MV-4-11 (cell line): ENCODE data around the gene GBX2.

Experiments used
- DNase-seq: peaks from one replicate; lab custom pipeline; 2025; lab: John Stamatoyannopoulos, UW

The GBX2 gene

DNA sequence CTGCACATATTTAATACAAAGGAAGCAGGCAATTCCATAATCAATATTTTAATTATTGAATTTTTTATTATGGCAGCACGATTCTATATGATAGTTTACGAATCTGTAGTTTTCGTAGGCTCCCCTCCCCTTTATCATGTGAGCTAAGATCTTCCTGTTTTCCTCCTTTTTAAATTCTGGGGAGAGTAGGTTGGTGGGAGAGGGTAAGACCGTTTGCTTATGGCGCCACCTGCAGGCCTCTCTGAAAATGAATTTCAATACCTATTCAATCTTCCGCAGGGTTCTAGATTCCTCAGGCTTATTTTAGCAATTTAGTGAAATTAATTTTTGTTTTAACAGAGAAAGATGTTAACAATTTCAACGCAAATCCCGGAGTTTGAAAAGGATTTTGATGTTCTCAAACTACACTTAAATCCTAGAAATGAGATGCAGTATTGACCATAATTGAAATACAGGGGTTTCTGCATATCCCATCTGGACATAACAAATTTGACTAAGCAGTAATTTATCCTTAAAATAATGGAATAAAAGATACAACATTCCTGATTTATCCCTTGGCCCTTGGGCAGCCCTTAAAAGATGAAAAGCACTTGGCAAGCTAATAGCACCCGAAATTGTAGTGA is 12.8 kb upstream of the GBX2 start:
- peak; percentile 29 for DNase-seq

DNA sequence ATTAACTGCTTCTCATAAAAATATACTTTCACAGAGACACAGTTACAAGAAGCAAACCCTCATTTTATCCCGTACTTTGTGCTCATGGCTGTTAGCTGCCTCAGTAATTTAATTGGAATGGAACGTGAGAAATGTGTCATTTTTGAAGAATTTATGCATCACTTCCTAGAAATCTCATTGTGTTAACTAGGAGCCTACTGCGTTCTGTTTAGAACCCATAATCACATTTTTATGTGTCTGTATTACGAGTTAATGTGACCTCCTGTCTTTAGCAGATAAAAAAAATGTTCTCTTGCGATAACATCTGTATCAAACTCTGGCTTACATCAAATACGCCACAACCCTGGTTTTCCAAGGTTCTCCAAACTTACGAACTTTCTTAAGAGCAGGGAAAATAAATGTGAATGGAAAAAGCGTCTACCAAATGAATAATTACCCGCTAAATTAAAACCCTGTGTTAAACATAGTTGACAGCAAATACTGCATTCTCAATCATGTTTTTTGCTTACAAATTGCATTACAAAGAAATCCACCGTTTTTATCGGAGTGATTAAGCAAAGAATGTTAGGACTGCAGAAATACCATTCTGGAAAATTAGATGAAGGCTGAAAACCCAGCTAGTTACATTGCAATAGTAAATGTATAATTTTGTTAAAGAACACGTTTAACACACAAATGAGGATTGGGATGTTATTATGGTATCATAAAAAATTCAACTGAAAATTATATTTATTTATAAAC is 12.1 kb upstream of the GBX2 start:
- DNase-seq: no peak

DNA sequence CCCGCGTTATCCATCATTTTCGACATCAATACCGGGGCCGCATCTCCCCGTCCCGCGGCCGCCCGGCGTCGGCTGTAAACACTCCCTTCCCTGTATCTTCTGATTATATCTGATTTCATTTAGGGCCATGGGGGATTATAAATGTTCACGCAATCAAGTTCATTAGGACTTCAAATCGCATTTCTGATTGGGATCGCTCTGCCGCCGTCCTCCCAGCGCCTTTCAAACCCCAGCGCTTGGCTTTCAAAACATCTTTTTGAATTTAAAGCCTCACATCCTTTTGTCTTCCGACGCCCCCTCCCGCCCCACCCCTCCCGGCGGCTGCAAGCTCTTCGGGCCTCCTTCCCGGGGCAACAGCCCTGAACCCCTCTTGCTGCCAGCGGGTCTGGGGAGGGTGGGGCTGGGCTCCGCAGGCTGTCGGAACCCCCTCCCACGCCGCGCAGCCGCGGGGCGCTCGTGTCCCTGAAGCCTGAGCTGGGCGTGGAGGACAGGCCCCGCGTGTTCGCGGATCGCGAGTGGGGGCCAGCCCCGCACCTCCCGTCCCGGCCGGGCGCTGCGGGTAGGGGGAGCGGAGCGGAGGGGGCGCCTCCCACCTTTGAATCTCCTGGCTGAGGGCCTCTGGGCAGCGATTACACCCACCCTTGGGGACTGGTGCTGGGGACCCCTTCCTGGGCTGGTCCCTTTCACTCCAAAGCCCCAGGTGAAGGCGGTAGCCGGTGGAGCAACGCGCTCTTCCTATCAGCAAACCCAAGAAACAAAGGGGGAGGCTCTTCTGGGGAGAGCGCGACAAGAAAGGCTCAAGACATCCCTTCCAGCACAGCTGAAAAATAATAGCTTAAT is 11.3 kb upstream of the GBX2 start:
- DNase-seq: no peak

DNA sequence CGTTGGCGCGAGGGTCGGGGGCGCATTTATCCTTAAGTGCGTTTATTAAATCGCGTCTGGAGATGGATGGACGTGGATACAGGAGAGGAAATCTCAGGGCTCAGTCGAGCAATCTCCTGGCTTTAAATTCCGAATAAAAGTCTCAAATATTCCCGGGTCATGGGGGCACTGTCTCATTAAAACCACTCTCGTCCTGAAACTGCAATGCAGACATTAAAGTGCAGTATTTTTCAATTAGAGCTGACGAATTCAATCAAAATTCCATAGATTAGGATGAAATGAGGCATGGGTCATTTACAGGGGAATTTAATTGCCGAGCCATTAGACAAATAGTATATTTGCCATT is 10.7 kb upstream of the GBX2 start:
- no peak for DNase-seq

DNA sequence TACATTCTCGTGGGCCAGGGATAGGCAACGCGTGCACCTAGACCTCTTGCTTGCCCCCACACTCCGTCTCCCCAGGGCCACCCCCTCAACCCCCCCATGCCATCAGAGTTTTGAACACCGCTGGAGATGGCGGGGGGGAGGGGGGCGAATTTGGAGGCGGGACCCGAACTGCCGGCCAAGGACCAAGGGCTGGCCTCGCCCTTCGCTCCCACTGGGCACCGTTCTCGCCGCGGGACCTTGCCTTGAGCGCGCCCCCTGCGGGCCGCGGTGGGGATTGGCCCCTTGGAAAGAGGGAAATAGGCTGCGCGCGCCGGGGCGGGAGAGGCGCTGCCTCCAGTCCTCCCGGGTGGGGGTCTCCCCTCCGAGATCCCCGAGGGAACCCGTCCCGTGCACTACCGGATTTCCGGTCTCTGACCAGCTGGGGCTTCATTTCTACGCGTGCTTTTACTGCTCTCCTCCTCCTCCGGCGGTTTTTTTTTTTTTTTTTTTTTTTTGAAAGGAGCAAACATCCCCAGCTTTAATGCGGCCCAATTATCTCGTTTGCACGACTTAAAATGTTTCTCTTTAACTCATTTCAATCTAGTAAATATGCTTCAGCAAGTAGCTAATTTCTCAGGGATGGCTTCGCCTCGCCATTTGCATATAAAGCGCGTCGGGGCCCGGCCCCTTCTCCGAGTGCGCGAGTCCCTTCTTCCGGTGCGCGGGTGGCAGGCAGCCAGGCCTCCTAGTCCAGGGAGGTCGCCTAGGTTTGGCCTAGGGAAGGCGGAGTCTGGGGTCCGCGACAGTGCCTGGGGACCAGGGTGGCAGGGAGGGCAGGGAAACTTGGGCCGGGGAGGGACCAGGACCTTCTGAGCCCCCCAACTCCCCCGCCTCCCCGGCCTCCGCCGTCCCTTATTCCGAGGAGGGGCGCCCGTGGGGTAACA is 10.0 kb upstream of the GBX2 start:
- no peak for DNase-seq

DNA sequence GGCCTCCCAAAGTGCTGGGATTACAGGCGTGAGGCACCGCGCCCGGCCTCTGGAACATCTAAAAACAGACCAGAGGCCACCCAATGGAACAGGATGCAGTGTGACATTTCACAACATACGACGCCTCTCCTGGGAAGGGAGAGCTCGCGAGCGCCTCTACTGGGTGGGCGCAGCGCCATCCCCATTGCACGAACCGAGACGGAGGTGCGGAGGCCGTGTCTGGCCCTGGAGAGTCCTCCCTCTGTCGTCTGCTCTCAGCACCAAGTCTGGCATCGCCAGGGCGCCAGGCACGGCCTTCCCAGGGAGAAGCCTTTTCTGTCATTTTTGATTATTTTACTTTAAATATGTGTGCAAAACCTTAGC is 9.4 kb upstream of the GBX2 start:
- no peak for DNase-seq

DNA sequence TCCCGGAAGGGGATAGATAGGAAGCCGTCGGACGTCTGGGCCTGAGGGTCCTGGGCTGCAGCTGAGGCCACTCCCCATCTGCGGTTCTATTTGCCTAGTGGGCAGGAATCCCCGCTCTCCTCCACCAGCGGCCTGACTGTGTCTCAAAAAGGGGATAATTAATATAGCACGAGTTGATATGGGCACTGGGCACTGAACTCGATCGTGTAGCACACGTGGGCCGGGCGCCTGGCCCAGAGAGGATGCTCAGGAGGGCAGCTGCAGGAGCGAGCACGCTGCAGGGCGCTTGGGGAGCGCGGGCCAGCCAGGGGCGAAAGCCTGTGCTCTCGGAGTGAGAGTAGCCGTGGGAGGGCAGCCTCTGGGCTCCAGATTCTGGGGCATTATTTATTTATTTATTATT is 8.8 kb upstream of the GBX2 start:
- no peak for DNase-seq

DNA sequence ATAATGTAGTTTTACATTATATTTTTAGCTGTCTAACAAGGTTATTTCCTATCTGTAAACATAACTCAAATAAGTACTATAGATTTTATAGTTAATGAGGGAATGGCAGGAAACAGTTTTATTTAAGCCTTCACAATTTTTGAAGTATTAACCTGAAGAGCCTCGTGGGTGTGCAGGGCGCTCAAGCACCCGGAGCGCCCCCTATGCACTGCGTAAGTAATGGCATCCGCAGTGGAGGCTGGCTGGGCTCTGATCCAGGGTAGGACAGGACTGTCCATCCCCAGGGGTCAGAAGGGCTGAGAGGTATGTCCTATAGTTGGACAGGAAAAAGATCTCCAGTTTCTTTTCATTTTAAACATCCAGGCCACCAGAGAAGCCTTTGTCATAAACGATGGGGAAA is 8.2 kb upstream of the GBX2 start:
- no peak for DNase-seq

DNA sequence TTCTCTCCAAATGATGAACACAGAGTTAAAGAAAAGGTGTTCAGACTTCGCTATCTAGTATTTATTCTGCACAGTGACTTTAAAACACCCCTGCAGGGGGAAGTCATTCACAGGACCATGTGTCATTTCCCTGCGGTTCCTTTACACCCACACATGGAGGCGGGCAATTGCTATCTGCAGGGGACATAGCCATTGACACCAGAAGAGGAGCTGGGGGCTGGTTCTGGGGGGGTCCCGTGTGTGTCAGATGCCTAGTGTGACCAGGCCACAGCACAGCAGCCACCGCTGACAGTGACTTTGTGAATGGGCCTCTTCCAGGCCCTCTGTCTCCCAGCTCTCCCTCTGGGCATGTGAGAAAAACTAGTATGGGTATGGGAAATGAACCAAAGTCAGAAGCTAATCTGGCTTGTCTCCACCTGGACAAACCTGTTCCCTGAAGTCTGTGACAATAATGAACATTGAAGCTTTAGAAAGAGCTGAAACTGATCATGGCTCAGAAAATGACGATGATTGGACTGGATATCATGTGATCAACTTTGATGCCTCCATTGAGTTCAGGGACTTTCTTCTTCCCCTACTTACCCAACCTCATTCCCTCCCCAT is 7.5 kb upstream of the GBX2 start:
- DNase-seq: no peak

DNA sequence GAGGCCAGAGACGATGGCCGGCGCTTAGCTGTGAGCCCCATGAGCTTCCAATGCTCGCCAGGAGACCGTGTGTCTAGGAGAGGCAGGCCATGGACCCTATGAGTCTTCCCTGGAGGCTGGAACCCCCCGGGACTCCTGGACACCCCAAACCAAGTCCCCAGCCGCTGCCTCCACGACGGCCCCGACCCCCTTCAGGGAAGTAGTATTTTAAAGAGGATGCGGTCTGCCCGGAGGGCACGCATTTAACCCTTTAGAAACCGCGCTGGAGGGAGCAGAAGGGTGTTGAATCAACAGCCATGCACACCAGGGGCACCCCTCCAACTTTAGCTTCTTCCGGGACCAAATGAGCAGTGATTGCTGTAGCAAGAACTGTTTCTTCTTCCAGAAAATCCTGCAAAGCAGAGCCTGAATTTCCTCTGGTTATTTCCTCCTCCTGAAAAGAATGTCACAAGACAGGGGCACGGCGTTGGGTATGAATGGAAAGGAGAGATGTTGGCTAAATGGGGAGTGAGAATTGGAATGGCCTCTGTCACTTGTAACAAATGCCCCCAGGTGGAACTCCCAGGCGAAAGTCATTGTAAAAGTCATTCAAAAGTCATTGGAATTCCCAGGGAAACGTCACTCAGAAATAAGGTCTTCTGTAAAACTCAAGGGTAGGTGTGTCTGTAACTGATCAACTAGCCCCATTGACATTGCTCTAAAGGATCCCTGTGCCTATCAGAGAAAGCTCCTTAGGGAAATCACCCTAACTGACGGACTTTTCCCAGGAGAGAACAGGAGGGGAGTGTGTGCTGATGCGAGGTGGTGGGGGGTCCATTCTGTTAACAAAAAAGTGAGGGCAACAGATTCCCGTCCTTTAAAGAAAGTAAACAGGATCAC is 5.8 kb upstream of the GBX2 start:
- no peak for DNase-seq

DNA sequence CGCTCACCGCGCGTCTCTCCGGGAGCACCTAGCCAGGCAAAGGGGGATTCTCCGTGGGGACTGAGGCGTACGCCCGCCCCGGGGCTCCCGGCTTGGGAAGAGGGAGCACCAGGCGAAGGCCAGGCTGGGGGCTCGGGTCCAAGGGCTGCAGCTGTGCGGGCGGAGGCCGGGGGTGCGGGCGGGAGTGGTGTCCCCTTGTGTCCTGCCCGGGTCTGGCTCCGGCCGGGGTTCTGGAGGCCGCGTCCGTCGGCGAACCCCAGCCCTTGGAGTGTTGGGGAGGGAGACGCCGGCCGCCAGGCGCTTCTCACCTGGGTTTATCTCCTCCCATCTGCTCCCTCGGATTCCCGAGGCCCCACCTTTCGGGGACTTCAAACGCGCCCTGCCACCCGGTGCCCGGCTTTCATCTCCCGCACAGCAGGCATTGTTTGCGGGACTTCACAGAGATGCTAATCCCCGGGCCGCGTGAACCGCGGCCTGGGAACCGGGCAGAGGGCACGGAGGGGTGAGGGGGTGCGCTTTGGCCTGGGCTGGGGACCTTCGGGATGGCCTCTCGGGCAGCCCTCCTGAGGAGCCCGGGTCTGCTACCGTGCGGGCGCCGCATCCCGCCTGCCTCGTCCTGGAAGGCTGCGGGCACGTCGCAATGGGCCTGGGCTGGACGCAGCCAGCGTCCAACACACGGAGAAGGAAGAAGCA is 5.0 kb upstream of the GBX2 start:
- DNase-seq: no peak

DNA sequence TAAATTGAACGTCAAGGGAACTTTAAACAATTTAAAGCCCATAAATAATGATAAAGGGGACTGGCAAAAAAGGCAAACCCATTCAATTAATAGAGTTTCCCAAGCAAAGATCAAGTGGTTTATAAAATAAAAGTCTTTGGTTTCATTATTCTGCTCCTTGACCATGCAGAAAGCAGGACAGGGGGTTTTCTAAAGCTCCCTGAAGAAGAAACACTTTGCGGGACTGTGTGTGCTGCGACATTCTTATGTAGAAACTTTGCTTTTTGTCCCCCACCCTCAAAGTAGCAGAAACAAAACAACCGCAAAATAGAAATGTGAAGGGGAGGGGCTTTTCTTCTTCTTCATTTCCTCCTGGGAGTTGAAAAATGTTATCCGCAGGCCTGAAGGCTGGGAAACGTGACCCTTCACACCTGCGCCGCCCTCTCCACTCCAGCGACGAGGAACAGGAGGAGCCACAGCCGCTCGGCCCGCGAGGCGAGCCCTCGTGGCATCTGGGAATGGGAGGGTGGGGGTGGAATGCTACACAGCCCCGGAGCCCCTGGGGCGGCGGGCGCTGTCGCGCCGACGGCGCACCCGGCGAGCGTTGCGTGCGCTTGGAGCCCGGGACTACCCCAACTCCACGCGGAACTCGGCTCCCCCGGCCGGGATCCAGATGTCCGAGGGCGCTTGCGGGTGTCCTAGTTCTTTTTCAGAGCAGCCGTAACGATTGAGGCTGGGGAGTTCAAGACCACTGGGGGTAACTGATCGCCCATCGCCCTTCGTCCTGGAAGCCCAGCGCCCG is 4.3 kb upstream of the GBX2 start:
- DNase-seq: no peak

DNA sequence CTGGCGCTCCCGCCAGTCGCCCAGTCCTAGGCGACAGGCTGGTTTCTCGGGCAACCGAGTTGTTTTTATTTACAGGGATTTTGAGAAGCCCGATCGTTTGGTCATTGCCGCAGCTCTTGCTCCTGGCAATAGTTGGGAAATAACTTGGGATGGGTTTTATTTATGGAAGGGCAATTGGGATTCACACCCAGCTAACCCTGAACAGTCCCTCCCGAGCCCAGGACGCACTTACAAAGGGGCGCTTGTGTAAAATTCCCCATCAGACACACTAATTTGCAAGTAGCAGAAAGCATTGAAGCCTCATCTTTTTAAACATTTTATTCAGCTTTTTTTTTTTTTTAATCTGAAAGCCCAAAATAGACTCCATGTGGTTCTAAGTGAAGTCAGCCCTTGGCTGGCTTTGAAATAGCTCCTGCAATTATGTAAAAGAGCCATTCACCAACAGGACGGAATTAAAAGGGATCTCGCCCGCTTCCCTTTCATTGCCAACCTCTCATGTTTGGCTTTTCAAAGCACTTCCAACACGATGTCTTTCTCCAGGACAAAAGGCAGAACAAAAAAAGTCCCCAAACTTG is 3.6 kb upstream of the GBX2 start:
- no peak for DNase-seq

DNA sequence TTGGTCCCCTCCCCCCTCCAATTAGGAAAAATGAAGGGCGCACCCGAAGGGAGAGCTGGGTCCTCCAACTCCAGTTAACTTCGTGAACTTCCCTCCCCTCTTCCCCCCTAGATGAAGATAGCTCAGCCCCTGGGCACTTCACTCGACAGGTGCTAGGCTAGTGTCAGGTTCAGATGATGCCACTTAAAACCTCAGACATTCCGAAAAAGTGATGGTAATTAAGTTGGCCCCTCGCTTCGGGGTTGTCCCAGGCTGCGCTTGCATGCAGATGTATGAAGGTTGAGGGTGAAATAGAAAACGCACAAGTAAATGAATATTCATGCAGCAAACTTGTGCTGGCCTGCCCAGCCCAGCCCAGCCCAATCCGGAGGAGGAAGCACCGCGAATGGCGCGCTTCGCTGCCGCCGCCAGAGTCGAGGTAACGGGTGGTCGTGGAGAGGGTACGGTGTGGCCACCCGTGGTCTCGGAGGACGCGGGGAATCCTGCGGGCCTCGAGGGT is 3.0 kb upstream of the GBX2 start:
- no peak for DNase-seq

DNA sequence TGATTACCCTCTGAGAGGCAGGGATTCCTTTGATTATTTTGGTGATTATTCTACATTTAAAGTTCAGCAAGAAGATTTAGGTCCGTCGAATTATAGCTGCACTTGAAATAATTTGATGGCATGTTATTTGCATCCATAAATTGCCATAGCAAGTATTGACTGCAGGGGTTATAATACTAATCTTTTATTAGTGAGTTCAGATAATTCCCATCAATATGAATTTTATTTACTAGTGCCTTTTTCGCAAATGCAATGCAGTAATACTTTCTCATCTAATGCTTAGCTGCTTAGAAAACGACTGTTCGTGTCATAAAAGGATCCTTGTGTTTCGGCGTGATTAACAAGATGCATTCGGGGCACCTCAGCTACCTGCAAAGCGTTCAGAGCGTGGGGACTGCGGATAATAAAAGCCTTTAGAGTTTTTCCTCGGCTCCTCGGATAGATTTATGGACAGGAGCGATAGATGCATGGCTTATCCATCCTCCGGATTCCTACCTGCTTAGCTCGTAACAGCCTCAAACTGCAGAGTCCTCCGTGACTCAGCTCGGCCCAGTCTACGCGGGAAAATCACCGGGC is 2.5 kb upstream of the GBX2 start:
- no peak for DNase-seq

DNA sequence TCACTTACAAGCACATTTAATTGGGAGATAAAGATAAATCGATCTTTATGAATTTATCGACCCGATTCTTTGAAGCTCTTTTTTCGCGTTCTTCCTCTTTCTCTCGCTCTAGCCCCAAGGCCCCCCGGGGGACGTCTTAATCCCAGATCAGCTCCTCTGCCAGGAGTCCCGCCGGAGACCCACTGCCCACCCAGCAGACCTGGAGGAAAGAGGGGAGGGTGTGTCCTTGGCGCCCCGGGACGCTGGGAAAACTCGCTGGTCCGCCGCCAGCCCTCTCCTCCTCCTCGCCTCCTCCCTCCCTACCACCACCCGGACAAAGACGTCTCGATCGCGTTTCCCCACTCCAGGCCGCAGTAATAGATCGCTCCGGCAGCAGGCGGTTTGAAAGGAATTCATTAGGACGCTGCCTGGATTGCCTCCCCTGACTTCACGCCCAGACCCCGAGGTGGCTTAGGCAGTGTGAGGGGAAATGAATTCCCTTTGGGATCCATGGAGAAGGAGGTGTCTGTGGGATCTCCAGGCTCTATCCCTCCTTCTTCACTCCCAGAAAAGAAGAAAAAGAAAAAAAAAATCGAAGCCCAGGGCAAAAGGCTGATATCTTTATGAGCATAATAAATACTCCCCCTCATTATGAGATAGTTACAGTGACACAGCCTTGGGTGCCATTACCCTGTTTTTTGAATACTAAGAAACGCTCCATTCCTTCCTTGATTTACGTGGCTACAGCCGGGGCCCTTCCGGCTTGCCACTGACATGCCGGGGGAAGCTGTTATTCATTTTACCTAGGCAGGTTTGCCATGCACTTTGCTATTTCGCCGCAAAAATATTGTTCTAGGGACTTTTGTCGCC is 1.8 kb upstream of the GBX2 start:
- no peak for DNase-seq

DNA sequence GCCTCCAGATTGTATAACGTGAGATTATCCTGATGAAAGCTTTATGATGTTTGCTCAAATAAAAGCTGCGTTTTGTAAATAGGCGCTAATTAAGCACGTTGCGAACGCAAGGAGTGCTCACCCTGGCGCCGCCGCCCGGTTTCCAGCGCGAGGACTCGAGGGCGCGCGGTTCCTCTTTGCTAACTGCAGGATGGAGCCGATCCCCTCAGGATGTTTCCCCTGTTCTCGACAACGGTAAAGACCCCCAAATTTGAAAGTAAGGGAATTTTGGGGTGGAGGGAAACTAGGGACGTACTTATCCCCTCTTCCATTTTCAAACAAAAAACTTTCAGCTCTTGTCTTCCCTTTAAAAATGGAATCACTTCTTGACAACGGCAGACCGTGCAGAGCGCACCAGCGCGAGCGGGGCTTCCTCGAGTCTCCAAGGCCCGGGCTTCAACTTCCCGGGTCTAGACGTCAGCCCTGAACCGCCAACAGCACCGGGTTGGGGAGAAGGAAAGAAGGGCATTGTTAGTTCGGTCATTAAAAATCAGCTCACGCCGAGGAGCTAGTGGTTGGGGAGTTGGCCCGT is 1.1 kb upstream of the GBX2 start:
- DNase-seq: no peak
